Stimulated activated CD8-positive, alpha-beta memory T cell treated with anti-CD3 and anti-CD28 coated beads, Interleukin-4, amount 100 ng/mL, for 4 hours (primary cell): ENCODE data around the gene FOXC2.

Experiments
- DNase-seq, 2 donors: peaks; one replicate each; pipeline ENCODE4 v3.0.0-alpha.2; 2020; ENCODE audit warnings: low read depth in 2 of 2, low spot score in 1 of 2

Gene FOXC2

GRCh38 chr16:86532526-86532815 is 34.2 kb upstream of the FOXC2 start:
- DNase-seq = no peak

GRCh38 chr16:86533076-86533475 is 33.6 kb upstream of the FOXC2 start:
- DNase-seq = no peak

- no peak for DNase-seq
These were observed 32.8 kb upstream of the FOXC2 start for GRCh38 chr16:86533767-86534351.

- DNase-seq = no peak
These were observed 31.6 kb upstream of the FOXC2 start for GRCh38 chr16:86534779-86535615.

GRCh38 chr16:86536621-86537020 is 30.0 kb upstream of the FOXC2 start:
- DNase-seq = no peak

GRCh38 chr16:86537486-86537885 is 29.1 kb upstream of the FOXC2 start:
- DNase-seq = no peak

GRCh38 chr16:86538196-86538780 is 28.3 kb upstream of the FOXC2 start:
- no peak for DNase-seq

- no peak for DNase-seq
These were observed 25.7 kb upstream of the FOXC2 start for GRCh38 chr16:86540894-86541293.

- no peak for DNase-seq
These were observed 25.1 kb upstream of the FOXC2 start for GRCh38 chr16:86541560-86541959.

GRCh38 chr16:86542756-86543750 is 23.6 kb upstream of the FOXC2 start:
- DNase-seq = no peak

GRCh38 chr16:86545481-86545880 is 21.1 kb upstream of the FOXC2 start:
- no peak for DNase-seq

GRCh38 chr16:86545954-86546637 is 20.5 kb upstream of the FOXC2 start:
- no peak for DNase-seq

- DNase-seq = no peak
These were observed 20.0 kb upstream of the FOXC2 start for GRCh38 chr16:86546638-86547013.

- DNase-seq = no peak
These were observed 19.3 kb upstream of the FOXC2 start for GRCh38 chr16:86547286-86547685.

GRCh38 chr16:86549076-86549892 is 17.3 kb upstream of the FOXC2 start:
- no peak for DNase-seq

GRCh38 chr16:86549893-86550190 is 16.8 kb upstream of the FOXC2 start:
- no peak for DNase-seq

GRCh38 chr16:86550281-86550680 is 16.3 kb upstream of the FOXC2 start:
- DNase-seq = no peak

- no peak for DNase-seq
These were observed 13.3 kb upstream of the FOXC2 start for GRCh38 chr16:86553356-86553755.

- no peak for DNase-seq
These were observed 12.1 kb upstream of the FOXC2 start for GRCh38 chr16:86554599-86554916.

GRCh38 chr16:86554917-86555703 is 11.5 kb upstream of the FOXC2 start, which contains the start of gene MTHFSD:
MTHFSD (minus strand) TSS chr16:86555235; CDS start chr16:86555184, 51 bp downstream.
- DNase-seq = peak; percentile 85 to 93
